Activated naive CD8-positive, alpha-beta T cell treated with anti-CD3 and anti-CD28 coated beads for 36 hours (primary cell): ENCODE data around the gene LRP3. TPM values are rescaled to one million over a fixed set of nuclear protein-coding genes. Genes with fewer than 3 reads are reported as not detected.
A peak's percentile ranks its signal among the peaks of the same experiment; 100 is the strongest.

Experiments used
- DNase-seq: peaks from one replicate; pipeline ENCODE4 v3.0.0; 2021
- H3K27ac Mint-ChIP-seq: one replicate; pipeline ENCODE4 v1.8.0; 2022; ENCODE audit warnings: mild to moderate bottlenecking, moderate library complexity, mixed read lengths
- H3K27me3 Mint-ChIP-seq: one replicate; pipeline ENCODE4 v1.8.0; 2022; ENCODE audit warnings: mild to moderate bottlenecking, mixed read lengths
- H3K36me3 Mint-ChIP-seq: one replicate; pipeline ENCODE4 v1.8.0; 2021; ENCODE audit warnings: mild to moderate bottlenecking, mixed read lengths
- H3K4me1 Mint-ChIP-seq: one replicate; pipeline ENCODE4 v1.8.0; 2021; ENCODE audit warnings: mixed read lengths
- H3K4me3 Mint-ChIP-seq: one replicate; pipeline ENCODE4 v1.8.0; 2022; ENCODE audit warnings: mild to moderate bottlenecking, moderate library complexity, mixed read lengths
- H3K9me3 Mint-ChIP-seq: one replicate; pipeline ENCODE4 v1.8.0; 2022; ENCODE audit warnings: mixed read lengths
- total RNA-seq, 2 experiments: library from RNA; stranded (reverse); gene quantifications; one replicate each; pipeline ENCODE4 v1.2.3, GENCODE V29; 2021

Gene LRP3
- total RNA-seq, 2 experiments from 2014 or later = 0.44 to 0.91 TPM

DNA sequence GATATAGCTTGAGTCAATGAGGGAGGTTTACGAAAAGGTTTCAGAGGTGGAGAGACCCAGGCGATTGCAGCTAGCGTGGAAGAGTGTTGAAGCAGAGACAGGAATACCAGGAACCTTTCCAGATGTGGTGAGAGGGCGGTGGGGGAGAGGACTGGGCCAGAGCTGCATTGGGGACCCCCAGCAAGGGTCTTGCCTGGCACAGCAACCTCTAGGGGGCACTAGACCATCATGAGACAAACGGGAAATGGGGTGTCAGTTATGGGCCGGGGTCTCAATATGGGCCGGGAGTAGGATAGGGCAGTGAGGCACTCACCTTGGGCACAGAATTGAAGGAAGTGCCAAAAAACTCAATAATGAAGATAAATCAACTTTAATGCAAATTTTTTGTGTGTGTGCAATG lies 2.1 kb upstream of the LRP3 start:
- no peak for DNase-seq
- no peak overlapping the region for H3K4me3 Mint-ChIP-seq

DNA sequence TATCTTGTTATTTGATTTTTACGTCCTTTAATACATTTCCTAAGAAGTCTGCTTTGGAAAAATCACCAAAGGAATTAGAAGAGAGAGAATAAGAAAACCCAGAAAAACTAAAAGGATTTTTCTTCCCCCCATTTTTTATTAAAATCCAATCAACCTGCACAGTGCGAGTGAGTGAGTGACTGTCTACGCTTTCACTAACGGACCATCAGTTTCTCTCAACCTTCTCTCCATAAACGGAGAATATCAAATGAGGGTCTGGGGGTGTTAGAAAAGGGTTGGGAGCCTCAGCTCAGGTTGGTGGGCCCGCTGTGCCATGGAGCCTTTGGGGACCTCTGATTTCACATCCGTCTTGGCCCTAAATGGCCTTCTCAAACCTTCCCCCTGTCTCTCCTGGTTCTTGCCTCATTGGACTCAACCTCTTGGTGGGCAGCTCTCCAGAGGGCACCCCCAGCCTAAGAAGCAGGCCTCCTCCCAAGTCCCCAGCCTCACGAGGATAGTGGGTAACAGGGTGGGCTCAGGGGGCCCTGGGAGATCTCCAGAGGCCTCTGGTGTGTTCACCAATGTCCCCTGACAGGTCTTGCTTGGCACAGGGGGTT lies 763 bp upstream of the LRP3 start:
- no peak for DNase-seq
- Mint-ChIP-seq H3K27ac (no peak overlapping the region), H3K4me3 (peak overlapping the region; percentile 40), H3K27me3 (peaks cover 44% of the 10 kb centered on the region), H3K36me3 (no peaks in the 10 kb centered on the region), H3K4me1 (no peaks in the 10 kb centered on the region), H3K9me3 (no peaks in the 10 kb centered on the region)

More for the DNA sequence above, 2.1 kb upstream of the LRP3 start:
- Mint-ChIP-seq H3K27me3 (peaks cover 44% of the 10 kb centered on the region), H3K27ac (no peak overlapping the region), H3K4me1 (no peaks in the 10 kb centered on the region), H3K9me3 (no peaks in the 10 kb centered on the region), H3K36me3 (no peaks in the 10 kb centered on the region)

DNA sequence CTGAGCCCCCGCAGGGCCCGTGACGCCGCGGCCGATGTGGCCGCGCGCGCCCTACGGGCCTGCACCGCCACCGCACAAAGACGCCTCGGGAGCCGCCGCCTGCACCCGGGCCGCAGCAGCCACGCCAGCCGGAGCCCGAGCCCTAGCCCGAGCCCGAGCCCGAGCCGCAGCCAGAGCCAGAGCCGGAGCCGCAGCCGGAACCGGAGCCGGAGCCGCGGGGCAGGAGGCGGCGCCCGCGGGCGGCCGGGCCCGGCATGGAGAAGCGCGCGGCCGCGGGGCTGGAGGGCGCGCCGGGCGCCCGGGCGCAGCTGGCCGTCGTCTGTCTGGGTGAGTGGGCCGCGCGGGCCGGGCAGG lies 379 bp downstream of the LRP3 start:
- H3K4me3 Mint-ChIP-seq = no peak overlapping the region
- no peak overlapping the region for H3K27ac Mint-ChIP-seq
- no peak for DNase-seq
- H3K9me3 Mint-ChIP-seq = no peaks in the 10 kb centered on the region
- H3K36me3 Mint-ChIP-seq = no peaks in the 10 kb centered on the region
- H3K4me1 Mint-ChIP-seq = no peaks in the 10 kb centered on the region
- peaks cover 43% of the 10 kb centered on the region for H3K27me3 Mint-ChIP-seq

DNA sequence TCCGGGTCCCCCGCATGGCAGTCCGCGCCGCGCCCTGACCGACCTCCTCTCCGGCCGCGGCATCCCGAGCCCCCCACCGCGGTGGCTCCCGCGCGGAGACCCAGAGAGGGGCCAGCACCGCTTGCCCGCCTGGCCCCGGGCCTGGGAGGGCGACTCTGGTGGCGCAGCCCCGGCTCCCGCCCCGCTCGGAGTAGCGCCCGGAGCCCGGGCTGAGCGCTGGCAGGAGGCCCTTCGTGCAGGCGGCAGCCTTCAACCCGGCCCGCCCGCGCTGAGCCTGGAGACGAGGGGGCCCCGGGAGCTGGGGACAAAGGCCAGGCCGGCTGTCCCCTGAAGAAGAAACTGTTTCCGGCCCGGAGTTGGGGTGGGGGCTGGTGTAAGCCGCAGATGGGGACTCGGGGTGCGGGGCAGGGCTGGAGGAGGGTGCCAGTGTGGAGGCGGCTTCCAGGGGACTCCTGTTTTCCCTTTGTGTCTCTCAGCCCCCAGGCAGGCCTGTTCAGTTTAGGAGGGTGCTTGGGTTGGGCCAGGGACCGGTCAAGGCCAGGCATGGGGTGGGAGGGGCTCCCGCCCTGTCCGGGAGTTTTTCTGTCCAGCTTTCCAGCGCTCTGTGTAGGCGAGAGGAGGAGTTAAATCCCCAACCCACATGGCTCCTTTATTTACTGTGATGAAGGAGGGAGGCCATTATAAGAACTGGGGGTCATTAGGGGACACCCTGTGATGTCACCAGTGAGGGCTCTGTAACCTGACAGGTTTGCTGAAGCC lies 935 bp downstream of the LRP3 start:
- H3K27me3 Mint-ChIP-seq = peaks cover 39% of the 10 kb centered on the region
- peak overlapping the region; percentile 7 for H3K4me3 Mint-ChIP-seq
- H3K36me3 Mint-ChIP-seq = no peaks in the 10 kb centered on the region
- no peaks in the 10 kb centered on the region for H3K9me3 Mint-ChIP-seq
- no peak overlapping the region for H3K27ac Mint-ChIP-seq
- H3K4me1 Mint-ChIP-seq = peaks cover 1% of the 10 kb centered on the region
- peak; percentile 21 for DNase-seq

DNA sequence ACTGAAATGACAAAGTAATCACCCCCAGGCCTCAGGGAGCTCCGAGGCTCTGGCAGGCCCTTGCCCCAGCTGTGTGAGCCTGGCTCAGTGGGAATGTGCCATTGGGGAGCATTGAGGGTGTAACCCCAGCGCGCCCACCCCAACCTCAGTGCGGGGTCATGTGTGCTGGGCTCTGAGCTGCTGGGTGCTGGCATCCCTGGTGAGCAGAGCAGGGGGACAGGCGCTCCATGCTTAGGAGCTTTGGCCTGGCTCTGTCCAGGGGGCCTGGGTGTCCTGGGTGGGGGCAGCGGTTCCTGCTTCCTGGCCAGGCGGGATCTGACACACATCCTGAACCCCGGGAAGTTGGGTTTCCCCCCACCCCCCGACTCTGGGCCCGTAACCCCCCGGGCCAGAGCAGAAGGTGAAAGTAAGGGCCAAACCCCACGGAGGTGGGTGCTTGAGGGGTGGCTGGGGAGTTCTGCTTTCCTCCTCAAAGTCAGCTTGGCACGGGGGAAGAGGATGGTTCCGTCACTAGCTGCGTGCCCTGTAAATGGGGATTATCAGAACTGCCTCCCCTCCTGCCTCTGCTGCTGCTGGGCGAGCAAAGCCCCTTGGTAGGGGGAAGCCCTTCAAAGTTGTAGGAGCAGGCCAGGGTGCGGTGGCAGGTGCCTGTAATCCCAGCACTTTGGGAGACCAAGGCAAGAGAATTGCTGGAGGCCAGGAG lies 1.7 kb downstream of the LRP3 start:
- Mint-ChIP-seq H3K27me3 (peaks cover 39% of the 10 kb centered on the region), H3K4me3 (no peak overlapping the region), H3K27ac (no peak overlapping the region), H3K4me1 (peaks cover 1% of the 10 kb centered on the region), H3K36me3 (no peaks in the 10 kb centered on the region), H3K9me3 (no peaks in the 10 kb centered on the region)
- no peak for DNase-seq

DNA sequence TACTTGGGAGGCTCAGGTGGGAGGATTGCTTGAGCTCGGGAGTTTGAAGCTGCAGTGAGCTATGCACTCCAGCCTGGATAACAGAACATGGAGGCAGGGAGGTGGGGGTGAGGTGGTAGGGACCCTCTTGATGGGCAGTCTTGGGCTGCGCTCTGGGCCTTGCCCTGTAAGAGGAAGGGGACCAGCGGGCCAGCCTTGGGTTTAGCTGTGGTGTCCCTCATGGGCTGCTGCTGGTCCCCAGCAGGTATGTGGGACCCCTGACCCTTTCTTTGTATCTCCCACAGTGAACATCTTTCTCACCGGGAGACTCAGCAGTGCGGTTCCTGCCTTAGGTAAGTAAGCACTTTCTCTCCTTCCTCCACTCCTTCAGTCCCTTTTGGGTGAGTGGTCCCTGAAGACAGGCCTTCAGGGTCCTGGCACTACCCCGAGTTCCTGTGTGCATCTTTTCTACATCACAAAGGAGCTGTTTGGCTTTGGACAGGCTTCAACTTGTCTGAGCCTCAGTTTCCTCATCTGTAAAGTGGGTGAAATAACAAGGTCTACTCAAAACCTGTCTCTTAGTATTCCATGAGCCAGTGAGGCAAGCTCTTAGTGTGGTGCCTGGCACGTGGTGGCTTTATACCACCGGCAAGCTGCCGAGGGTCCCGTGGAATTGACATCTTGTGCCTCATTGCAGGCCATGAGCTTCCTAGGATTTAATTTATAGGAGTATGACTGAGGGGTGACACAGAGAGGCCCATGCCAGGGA lies 2.5 kb downstream of the LRP3 start:
- DNase-seq = no peak
- no peak overlapping the region for H3K27ac Mint-ChIP-seq
- peaks cover 1% of the 10 kb centered on the region for H3K4me1 Mint-ChIP-seq
- H3K4me3 Mint-ChIP-seq = no peak overlapping the region
- no peaks in the 10 kb centered on the region for H3K36me3 Mint-ChIP-seq
- H3K9me3 Mint-ChIP-seq = no peaks in the 10 kb centered on the region
- H3K27me3 Mint-ChIP-seq = peaks cover 35% of the 10 kb centered on the region

DNA sequence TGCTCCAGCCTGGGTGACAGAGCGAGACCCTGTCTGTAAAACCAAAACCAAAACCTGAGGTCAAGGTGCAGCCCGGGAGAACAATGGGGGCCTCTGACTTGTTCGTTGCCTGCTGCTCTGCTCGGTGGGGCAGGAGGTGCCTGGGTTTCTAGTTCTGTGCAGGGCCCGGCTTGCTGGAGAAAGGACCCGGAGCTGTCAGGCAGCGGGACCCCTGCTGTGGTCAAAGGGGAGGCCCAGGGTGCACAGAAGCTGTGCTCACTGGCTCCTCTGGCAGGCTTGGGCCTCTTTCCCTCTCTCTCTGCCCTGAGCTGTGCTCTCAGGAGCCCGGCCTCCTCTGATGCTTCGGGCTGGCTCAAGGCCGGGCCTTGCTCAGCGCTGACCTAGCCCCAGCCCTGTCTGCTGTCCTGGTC lies 3.5 kb downstream of the LRP3 start:
- Mint-ChIP-seq H3K27me3 (peaks cover 26% of the 10 kb centered on the region), H3K4me3 (no peak overlapping the region), H3K27ac (no peak overlapping the region), H3K9me3 (no peaks in the 10 kb centered on the region), H3K4me1 (peaks cover 1% of the 10 kb centered on the region), H3K36me3 (no peaks in the 10 kb centered on the region)
- no peak for DNase-seq

DNA sequence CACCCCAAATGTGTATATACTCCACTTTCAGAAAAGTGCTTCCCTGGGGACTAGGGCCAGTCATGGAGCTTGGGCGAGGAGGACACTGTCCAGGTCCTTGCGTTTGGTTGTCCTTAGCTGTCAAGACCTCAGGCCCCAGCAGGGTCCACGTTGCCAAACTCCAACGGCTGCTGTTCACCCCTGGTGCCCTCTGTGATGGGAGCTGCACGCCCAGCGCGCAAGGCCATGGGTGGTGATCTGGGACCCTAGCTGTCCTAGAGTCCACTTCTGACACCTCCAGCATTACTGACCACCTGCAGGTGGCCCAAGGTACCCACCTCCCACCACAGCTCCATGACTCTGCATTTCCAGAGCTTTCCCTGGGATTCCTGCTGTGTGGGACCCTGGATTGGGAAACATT lies 4.0 kb downstream of the LRP3 start:
- H3K4me1 Mint-ChIP-seq = peaks cover 1% of the 10 kb centered on the region
- H3K27ac Mint-ChIP-seq = no peak overlapping the region
- H3K36me3 Mint-ChIP-seq = no peaks in the 10 kb centered on the region
- H3K4me3 Mint-ChIP-seq = no peak overlapping the region
- no peaks in the 10 kb centered on the region for H3K9me3 Mint-ChIP-seq
- H3K27me3 Mint-ChIP-seq = peaks cover 20% of the 10 kb centered on the region
- DNase-seq = no peak

DNA sequence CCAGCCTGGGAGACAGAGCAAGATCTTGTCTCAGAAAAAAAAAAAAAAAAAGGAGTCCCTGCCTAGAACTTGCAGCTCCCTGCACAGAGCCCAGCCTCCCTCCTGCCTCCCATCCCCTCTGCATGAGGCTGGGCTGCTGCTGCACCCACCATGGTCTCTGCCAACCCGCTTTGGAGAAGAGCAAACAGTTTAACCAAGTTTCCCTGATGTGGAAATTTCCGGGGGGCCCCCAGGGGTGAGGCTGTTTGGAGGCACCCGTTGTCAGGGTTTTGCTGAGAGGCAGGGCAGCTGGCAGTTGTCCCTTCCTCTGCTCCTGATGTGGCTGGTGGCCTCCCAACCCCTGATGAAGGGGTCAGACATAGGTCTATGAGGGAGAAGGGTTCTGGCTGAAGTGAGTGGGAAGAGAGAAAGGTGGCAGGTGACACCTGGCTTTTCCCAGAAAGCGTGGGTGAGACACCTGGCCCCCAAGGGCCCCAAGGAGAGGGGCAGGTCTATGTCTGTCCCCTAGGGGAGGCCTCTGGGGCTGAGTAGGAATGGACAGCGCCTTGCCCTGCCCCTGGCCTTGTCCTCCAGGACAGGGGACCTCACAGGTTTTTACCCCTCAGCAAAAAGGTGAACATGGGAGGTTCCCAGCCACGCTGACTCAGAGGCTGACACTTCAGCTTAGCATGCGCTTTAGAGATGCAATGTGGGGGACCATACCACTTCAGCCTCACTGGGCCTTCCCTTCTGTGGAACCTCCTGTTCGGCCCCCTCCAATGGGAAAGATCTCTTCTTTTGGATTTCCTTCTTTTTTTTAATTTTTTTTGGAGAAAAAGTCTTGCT lies 5.5 kb downstream of the LRP3 start:
- peaks cover 1% of the 10 kb centered on the region for H3K4me1 Mint-ChIP-seq
- peaks cover 13% of the 10 kb centered on the region for H3K27me3 Mint-ChIP-seq
- no peaks in the 10 kb centered on the region for H3K9me3 Mint-ChIP-seq
- no peak overlapping the region for H3K4me3 Mint-ChIP-seq
- no peak overlapping the region for H3K27ac Mint-ChIP-seq
- no peaks in the 10 kb centered on the region for H3K36me3 Mint-ChIP-seq
- DNase-seq = no peak

DNA sequence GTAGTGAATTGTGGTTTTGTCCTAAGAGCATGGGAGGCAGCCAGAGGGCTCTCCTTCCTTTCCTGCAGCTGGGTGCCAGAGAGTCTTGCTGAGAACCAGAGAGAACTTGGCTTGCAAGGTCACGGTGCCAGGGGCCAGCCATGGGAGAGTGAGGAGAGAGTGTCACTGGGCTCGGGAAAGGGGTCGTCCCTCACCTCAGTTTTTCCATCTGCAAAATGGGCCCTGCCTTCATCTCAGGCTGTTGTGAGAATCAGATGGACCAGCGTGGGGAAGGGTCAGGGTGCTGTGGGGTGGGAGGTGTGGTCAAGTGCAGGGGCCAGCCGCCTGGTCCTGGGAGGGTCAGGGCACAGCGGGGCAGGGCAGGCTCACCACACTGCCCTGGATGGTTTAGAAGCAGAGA lies 7.3 kb downstream of the LRP3 start:
- Mint-ChIP-seq H3K9me3 (no peaks in the 10 kb centered on the region), H3K4me3 (no peak overlapping the region)

DNA sequence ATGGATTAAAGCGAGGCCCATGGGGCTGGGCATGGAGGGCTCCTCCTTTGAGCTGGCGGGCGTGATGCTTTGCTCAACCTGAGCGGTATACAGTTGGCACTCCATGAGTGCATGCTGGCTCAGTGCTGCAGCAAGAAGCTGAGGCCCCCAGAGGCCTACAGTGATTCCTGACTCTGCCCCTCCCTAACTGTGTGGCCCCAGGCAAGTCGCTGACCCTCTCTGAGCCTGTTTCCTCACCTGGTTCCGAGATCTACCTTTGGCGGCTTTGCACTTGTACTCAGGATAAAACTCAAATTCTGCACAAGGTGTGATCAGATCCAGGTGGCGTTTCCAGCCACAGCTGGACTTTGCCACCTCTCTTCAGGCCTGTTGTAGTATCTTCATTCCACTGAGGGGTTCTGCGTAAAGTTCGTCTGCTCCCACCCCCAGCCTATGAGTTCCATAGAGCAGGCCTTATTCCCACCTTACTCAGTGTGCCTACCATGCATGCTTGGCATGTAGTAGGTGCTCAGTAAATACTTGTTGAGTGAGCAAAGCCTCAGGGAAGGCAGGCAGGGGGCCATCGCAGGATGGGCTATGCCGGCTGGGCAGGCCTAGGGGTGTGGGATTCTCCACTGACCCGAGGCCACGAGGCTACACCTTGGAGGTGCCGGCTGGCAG lies 7.9 kb downstream of the LRP3 start:
- no peak for DNase-seq
- Mint-ChIP-seq H3K27me3 (no peaks in the 10 kb centered on the region), H3K4me3 (no peak overlapping the region), H3K27ac (no peak overlapping the region), H3K4me1 (peaks cover 1% of the 10 kb centered on the region), H3K9me3 (no peaks in the 10 kb centered on the region), H3K36me3 (no peaks in the 10 kb centered on the region)

More for the DNA sequence above, 7.3 kb downstream of the LRP3 start:
- DNase-seq = no peak
- no peak overlapping the region for H3K27ac Mint-ChIP-seq
- peaks cover 5% of the 10 kb centered on the region for H3K27me3 Mint-ChIP-seq
- no peaks in the 10 kb centered on the region for H3K36me3 Mint-ChIP-seq
- H3K4me1 Mint-ChIP-seq = peaks cover 1% of the 10 kb centered on the region

DNA sequence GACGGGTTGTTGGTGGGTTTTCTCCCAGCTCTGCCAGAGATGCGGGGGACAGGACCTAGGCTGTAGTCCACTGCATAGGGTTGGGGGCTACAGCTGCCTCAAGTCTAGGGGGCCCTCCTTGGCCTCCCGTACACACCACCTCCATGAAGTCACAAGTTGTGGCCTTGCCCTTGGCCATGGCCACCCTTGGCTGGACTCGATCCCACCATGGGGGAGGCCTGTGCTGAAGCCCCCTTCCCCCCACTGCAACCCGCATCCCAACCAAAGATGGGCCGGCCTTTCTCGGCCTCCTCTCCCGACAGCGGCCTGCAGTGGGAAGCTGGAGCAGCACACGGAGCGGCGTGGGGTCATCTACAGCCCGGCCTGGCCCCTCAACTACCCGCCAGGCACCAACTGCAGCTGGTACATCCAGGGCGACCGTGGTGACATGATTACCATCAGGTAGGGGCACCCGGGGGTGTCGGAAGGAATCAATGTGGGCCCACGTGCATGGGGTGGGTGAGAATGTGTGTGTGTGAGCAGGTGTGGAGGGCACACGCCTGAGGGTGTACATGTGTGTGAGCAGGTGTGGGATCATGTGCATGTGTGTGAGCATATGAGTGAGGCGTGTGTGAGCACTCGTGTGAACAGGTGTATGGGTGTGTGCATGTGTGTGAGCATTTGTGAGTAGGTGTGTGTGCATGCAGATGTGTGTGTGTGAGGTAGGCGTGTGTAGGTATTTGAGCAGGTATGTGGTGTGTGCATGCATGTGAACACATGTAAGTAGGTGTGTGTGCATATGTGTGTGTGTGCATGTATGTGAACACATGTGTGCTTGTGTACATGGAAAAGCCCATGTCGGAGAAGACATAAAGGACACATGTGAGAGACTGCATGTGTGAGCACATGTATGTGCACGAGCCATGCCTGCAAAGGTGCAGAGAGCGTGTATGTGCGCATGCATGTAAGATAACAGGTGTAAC lies 8.7 kb downstream of the LRP3 start:
- Mint-ChIP-seq H3K4me1 (peaks cover 1% of the 10 kb centered on the region), H3K27me3 (no peaks in the 10 kb centered on the region), H3K4me3 (no peak overlapping the region), H3K9me3 (no peaks in the 10 kb centered on the region), H3K27ac (no peak overlapping the region), H3K36me3 (no peaks in the 10 kb centered on the region)
- DNase-seq = no peak

DNA sequence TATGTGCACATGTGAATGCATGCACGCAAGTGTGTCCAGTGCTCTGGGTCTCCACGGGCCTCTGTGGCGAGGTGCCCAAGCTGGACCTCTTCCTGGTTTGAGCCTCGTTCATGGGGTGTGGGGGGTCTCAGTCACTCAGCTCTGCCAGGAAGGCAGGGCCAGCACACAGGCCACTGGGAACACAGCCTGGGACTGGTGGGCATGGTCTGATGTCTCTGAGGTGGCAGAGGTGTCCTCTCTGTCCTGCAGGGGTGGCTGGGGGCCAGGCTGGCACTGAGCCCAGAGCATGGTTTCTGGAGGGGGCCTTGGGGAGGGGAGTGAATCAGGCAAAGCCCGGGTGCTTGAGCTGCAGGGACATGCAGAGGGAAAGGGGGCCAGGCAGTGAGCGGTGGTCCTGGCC lies 9.4 kb downstream of the LRP3 start:
- no peaks in the 10 kb centered on the region for H3K36me3 Mint-ChIP-seq
- H3K4me3 Mint-ChIP-seq = no peak overlapping the region
- H3K27ac Mint-ChIP-seq = no peak overlapping the region
- H3K9me3 Mint-ChIP-seq = no peaks in the 10 kb centered on the region
- peaks cover 1% of the 10 kb centered on the region for H3K4me1 Mint-ChIP-seq
- DNase-seq = no peak
- H3K27me3 Mint-ChIP-seq = no peaks in the 10 kb centered on the region
